Midbrain (tissue), 1 donor: ENCODE measurements around the gene SMYD5.

Source experiments
- DNase-seq: peaks from one replicate; lab custom pipeline; 2025; lab: John Stamatoyannopoulos, UW

SMYD5 gene

DNA sequence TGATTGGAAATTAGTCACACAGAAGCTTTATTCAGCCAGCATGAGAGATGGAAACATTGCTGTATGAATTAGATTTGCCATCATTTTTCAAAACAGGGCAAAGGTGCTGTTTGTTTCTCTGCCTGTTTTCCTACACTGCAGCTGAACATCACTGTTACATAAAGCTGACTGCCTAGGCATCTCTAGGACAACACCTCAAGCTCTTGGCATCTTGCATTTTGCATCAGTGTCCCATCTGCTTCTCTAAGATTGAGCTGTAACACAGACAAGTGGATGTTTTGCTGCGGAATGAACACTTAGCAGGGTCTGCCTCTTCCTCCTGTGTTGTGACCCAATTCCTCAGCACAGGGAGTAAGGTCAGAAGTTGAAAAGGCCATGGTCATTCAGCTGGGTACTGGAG lies 24.9 kb downstream of the SMYD5 start:
- no peak for DNase-seq

DNA sequence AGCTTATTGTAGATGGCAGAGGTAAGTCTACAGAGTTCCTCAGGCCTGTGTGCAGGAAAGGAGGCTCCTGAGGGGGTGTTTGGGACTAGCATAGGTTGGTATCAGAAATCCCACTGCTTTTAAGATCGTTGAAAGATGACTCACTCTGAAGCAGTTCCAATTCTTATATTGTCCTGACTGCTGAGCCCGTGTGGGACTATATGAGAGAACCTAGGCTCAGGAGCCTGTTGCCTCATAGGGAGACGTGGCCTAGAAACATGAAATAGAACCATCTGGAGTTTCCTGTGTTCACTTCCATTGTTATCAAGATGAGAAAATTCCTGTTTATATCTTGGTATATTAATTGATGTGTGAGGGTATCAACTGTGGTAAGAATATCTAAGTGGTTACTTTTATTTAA lies 25.7 kb downstream of the SMYD5 start:
- DNase-seq = no peak

GRCh38 chr2:73243884-73244570 lies 30.0 kb downstream of the SMYD5 start:
- no peak for DNase-seq

- no peak for DNase-seq
Observed at GRCh38 chr2:73244580-73244979, 30.5 kb downstream of the SMYD5 start.

GRCh38 chr2:73246850-73247249 lies 32.8 kb downstream of the SMYD5 start:
- no peak for DNase-seq

GRCh38 chr2:73249636-73250035 lies 35.6 kb downstream of the SMYD5 start:
- no peak for DNase-seq

- DNase-seq = no peak
Observed at GRCh38 chr2:73250872-73251846, 37.1 kb downstream of the SMYD5 start.

GRCh38 chr2:73252238-73253027 lies 38.4 kb downstream of the SMYD5 start:
- DNase-seq = no peak

- no peak for DNase-seq
Observed at GRCh38 chr2:73253400-73253799, 39.4 kb downstream of the SMYD5 start.

DNA sequence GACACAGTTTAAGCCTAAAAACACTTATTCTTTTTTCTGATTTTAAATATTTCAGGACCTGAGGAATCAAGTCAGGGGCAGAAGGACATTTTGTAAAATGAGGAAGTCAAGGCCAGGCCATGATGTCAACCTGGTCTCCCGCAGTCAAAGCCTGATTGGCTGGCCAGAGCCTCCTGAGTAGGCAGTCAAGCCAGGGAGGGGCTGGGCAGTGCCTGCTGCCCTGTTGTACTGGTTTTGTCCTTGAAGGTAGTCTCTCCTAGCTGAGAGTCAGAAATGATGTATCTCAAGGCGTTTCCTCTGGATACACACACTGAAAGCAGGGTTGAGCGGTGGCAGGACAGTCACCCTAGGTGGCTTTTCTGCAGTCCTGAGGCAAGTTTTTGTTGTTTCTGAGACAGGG lies 39.9 kb downstream of the SMYD5 start:
- no peak for DNase-seq

- no peak for DNase-seq
Observed at GRCh38 chr2:73254343-73255006, 40.4 kb downstream of the SMYD5 start.

- no peak for DNase-seq
Observed at GRCh38 chr2:73255007-73255644, 41.1 kb downstream of the SMYD5 start.

GRCh38 chr2:73255907-73256617 lies 42.0 kb downstream of the SMYD5 start:
- no peak for DNase-seq

- DNase-seq = no peak
Observed at GRCh38 chr2:73256618-73256922, 42.5 kb downstream of the SMYD5 start.

- DNase-seq = no peak
Observed at GRCh38 chr2:73257021-73257420, 43.0 kb downstream of the SMYD5 start.

DNA sequence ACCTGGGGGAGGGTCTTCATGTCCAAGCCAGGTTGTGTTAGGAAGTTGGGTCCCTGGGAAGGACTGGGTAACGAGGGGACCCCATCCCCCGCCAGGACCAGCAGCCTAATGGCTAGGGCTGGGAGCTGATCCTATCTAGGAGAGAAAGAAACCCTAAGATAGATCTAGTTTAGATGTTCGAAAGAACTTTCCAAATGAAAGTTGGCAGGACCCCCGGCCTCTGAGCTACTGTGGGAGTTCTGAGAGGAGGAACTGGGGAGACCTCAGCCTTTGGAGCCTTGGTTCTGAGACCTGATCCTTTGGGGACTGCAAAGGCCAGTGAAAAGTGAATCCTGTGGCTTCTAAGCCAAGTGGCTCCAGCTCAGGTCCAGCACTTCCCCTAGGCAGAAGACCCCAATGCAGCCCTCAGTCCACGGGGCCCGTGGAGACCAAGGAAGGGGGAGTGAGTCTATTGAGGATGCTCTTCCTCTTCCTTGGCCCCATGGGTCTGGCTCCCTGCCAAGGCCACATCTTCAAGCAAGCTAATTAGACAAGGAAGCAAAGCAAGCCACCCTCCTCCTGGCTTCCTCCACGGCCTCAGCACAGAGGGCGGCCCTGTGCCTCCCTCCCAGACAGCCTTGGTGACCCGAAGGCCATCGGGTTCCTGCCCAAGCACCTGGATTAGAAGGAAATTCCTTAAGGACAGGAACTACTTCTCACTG lies 43.5 kb downstream of the SMYD5 start:
- no peak for DNase-seq

DNA sequence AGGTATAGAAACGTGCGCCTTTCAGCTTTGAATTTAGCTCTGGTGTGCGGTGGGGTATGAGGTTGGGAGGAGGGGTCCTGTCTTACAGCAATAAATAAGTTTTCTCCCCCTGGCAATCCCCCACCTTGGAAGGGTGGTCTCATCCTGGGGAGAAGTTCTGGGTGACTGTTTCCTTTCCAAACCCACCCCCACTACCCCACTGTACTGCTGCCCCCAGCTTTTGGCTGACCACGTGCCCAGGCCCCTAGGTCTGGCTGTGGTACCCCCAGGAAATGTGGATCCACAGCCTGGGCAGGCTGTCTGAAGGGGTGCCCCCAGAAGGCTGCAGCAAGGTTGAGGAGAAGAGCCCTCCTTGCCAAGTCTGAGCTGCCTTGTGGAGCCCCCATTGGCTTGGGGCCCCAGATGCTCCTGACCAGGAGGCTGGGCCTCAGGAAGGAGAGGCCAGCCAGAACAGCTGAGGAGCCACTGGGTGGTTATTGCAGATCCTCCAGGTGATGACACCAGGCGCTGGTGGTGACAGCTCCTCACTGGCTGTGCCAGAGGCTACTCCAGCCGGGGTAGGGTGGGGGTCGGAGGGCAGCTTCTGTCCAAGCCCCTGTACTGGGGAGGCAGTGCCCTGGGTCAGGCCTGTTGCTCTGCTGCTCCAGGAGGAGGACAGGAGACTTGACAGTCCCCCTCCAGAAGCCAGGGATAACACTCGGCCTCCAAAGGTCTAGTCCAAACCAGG lies 44.3 kb downstream of the SMYD5 start:
- DNase-seq = no peak

- no peak for DNase-seq
Observed at GRCh38 chr2:73258913-73259215, 44.8 kb downstream of the SMYD5 start.

GRCh38 chr2:73259276-73259675 lies 45.2 kb downstream of the SMYD5 start:
- DNase-seq = no peak
